DND-41 (cell line): ENCODE measurements around the gene ZCCHC10.

ENCODE experiments used
- EZH2 ChIP-seq: IDR thresholded peaks from 3 replicates; pipeline ENCODE4 v1.6.1; 2012; ENCODE audit warnings: borderline replicate concordance, low read depth, mild to moderate bottlenecking, moderate library complexity, low read length, inconsistent platforms; ENCODE audit not compliant: severe bottlenecking
- TF ChIP-seq, protein P1 (sequence below): IDR thresholded peaks from 2 replicates; pipeline ENCODE4 v1.5.1; 2012; ENCODE audit warnings: borderline replicate concordance, low read length, moderate library complexity, mild to moderate bottlenecking; ENCODE audit not compliant: poor library complexity, severe bottlenecking; ENCODE audit errors: extremely low read depth

- TF ChIP-seq, protein P1, sequence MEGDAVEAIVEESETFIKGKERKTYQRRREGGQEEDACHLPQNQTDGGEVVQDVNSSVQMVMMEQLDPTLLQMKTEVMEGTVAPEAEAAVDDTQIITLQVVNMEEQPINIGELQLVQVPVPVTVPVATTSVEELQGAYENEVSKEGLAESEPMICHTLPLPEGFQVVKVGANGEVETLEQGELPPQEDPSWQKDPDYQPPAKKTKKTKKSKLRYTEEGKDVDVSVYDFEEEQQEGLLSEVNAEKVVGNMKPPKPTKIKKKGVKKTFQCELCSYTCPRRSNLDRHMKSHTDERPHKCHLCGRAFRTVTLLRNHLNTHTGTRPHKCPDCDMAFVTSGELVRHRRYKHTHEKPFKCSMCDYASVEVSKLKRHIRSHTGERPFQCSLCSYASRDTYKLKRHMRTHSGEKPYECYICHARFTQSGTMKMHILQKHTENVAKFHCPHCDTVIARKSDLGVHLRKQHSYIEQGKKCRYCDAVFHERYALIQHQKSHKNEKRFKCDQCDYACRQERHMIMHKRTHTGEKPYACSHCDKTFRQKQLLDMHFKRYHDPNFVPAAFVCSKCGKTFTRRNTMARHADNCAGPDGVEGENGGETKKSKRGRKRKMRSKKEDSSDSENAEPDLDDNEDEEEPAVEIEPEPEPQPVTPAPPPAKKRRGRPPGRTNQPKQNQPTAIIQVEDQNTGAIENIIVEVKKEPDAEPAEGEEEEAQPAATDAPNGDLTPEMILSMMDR: no peak
- TF ChIP-seq EZH2: no peak
Measured at GRCh38 chr5:132961887-132962286, 64.5 kb downstream of the ZCCHC10 start.
